K562 (cell line): ENCODE results near the gene HPSE2. TPM values are rescaled to one million over a fixed set of nuclear protein-coding genes. Genes with fewer than 3 reads are reported as not detected.

Source experiments
- ATAC-seq: fragments of 200-7000 bp; cut with Tn5 transposase; 3 replicates; pipeline ENCODE4 v1.9.1; 2020; ENCODE audit warnings: moderate library complexity
- BruUV-seq: library from RNA; stranded (reverse); fragments of 400-500 nt; replicated peaks from 2 replicates; lab custom pipeline; 2021; lab: Mats Ljungman, UMichigan
- CTCF ChIA-PET: fragments of 300-600 bp; formaldehyde crosslinking; extraction: SDS; loops from one replicate; lab custom pipeline; 2021; ENCODE audit warnings: low intra/inter-chr PET ratio; lab: Yijun Ruan, JAX
- POLR2A ChIA-PET: fragments of 300-600, 350-650 bp; sonication (Branson Sonifier 250); formaldehyde crosslinking; extraction: SDS; loops from one replicate; lab custom pipeline; 2021; ENCODE audit warnings: antibody characterized with exemption, inconsistent platforms; lab: Yijun Ruan, JAX
- DNase-seq, 4 experiments: peaks; one replicate each; pipeline versions ENCODE4 v3.0.0 to v3.0.0-alpha.2; 2011 to 2018; ENCODE audit warnings: low spot score in 3 of 4, mixed read lengths in 3 of 4; ENCODE audit errors: extremely low read depth in 1 of 4
- FAIRE-seq: peaks from 2 replicates; lab custom pipeline; 2011; peaks lifted over from hg19 to GRCh38; lab: Jason Lieb, UNC
- H2AFZ ChIP-seq: 2 replicates; pipeline ENCODE4 v1.6.0; 2011; ENCODE audit warnings: low read depth, low read length, control low read depth, inconsistent platforms
- H3K27ac ChIP-seq: fragments of 200-600 bp; 3 replicates; pipeline ENCODE4 v1.8.0; 2011; ENCODE audit warnings: low read depth, mild to moderate bottlenecking, control low read depth, inconsistent platforms, low read length, moderate library complexity, mixed read lengths; ENCODE audit errors: extremely low read depth
- H3K27me3 ChIP-seq, 2 experiments: fragments of 300-600 bp in 1 of 2; 2 replicates in 1 of 2; 3 replicates in 1 of 2; pipeline versions ENCODE4 v1.6.0 to v1.8.0; 2011; ENCODE audit warnings: inconsistent platforms in 2 of 2, low read length in 2 of 2, mild to moderate bottlenecking in 1 of 2, mixed read lengths in 1 of 2, moderate library complexity in 1 of 2; ENCODE audit not compliant: control insufficient read depth in 2 of 2, insufficient read depth in 2 of 2
- H3K36me3 ChIP-seq: fragments of 300-600 bp; 3 replicates; pipeline ENCODE4 v1.8.0; 2011; ENCODE audit warnings: mild to moderate bottlenecking, low read length, inconsistent platforms; ENCODE audit not compliant: control insufficient read depth, insufficient read depth
- H3K4me1 ChIP-seq, 2 experiments: fragments of 200-600 bp in 1 of 2; replicated peaks in 1 of 2; 2 replicates in 1 of 2; 3 replicates in 1 of 2; pipeline versions ENCODE4 v1.5.1 to v1.8.0; 2011; ENCODE audit warnings: inconsistent platforms in 2 of 2, low read length in 2 of 2, mild to moderate bottlenecking in 1 of 2, mixed read lengths in 1 of 2, moderate library complexity in 1 of 2; ENCODE audit not compliant: control insufficient read depth in 2 of 2, insufficient read depth in 2 of 2
- H3K4me2 ChIP-seq: 2 replicates; pipeline ENCODE4 v1.6.1; 2011; ENCODE audit warnings: low read length, control low read depth, inconsistent platforms, mixed read lengths; ENCODE audit not compliant: insufficient read depth
- H3K4me3 ChIP-seq: fragments of 200-600 bp; sonication (generic), shearing (Covaris generic); 2 replicates; pipeline ENCODE4 v1.5.1; 2016; ENCODE audit warnings: control low read depth, inconsistent platforms
- H3K79me2 ChIP-seq: fragments of 200-600 bp; 3 replicates; pipeline ENCODE4 v1.8.0; 2011; ENCODE audit warnings: low read length, inconsistent platforms; ENCODE audit not compliant: control insufficient read depth, insufficient read depth
- H3K9ac ChIP-seq, 2 experiments: 2 replicates each; pipeline versions ENCODE4 v1.6.0 to v1.6.1; 2011; ENCODE audit warnings: low read depth in 2 of 2, low read length in 2 of 2, control low read depth in 1 of 2, inconsistent platforms in 1 of 2, mild to moderate bottlenecking in 1 of 2, mixed read lengths in 1 of 2; ENCODE audit not compliant: insufficient read depth in 1 of 2
- H3K9me1 ChIP-seq: one replicate; pipeline ENCODE4 v1.6.0; 2011; ENCODE audit warnings: inconsistent platforms, mild to moderate bottlenecking, low read length, moderate library complexity; ENCODE audit not compliant: control insufficient read depth, insufficient read depth
- H3K9me3 ChIP-seq: replicated peaks from 2 replicates; pipeline ENCODE4 v1.5.1; 2011; ENCODE audit warnings: low read depth, low read length, inconsistent platforms; ENCODE audit not compliant: control insufficient read depth, insufficient read depth
- H4K20me1 ChIP-seq: replicated peaks from 2 replicates; pipeline ENCODE4 v1.6.1; 2011; ENCODE audit warnings: low read length, inconsistent platforms, mixed read lengths; ENCODE audit not compliant: control insufficient read depth, insufficient read depth
- ELK3 ChIP-seq: fragments of 450-650 bp; formaldehyde crosslinking; IDR thresholded peaks from 2 replicates; pipeline ENCODE4 v1.4.0; 2020; ENCODE audit warnings: mild to moderate bottlenecking
- HNRNPLL ChIP-seq: fragments of 200-400 bp; formaldehyde crosslinking; IDR thresholded peaks from 2 replicates; pipeline ENCODE4 v1.6.1; 2017; ENCODE audit warnings: low read length, low read depth, mild to moderate bottlenecking; ENCODE audit not compliant: poor library complexity, severe bottlenecking
- KHSRP ChIP-seq: fragments of 450-650 bp; IDR thresholded peaks from 2 replicates; pipeline ENCODE4 v1.6.1; 2017
- RBBP5 ChIP-seq: fragments of 200-600 bp; sonication (generic); IDR thresholded peaks from 2 replicates; pipeline ENCODE4 v1.6.1; 2012; ENCODE audit warnings: borderline replicate concordance, mild to moderate bottlenecking, low read length, control low read depth, inconsistent platforms; ENCODE audit not compliant: insufficient read depth, poor library complexity, severe bottlenecking
- TBL1XR1 ChIP-seq, 2 experiments: IDR thresholded peaks; 2 replicates each; pipeline ENCODE4 v1.6.1; 2012; ENCODE audit warnings: improper control_type of control experiment in 2 of 2, low read length in 2 of 2, mild to moderate bottlenecking in 1 of 2
- ZNF143 ChIP-seq: sonication (generic); formaldehyde crosslinking; IDR thresholded peaks from 2 replicates; pipeline ENCODE4 v1.9.0; 2022; ENCODE audit warnings: mild to moderate bottlenecking, missing genetic modification reagents
- whole genome bisulfite sequencing: fragments of 100-300 bp; shearing (Covaris generic); methylation state at CpG from one replicate; pipeline ENCODE4 v1.1.6; 2016; ENCODE audit warnings: low coverage, mixed read lengths; ENCODE audit not compliant: insufficient coverage; ENCODE audit errors: missing lambda C conversion rate; 5-methylcytosine and 5-hydroxymethylcytosine counted together
- in situ Hi-C: fragments of 300-500 bp; cut with MboI; formaldehyde crosslinking; loops from 4 replicates; pipeline ENCODE4 v1.15.0; 2018; ENCODE audit warnings: inconsistent platforms, mixed read lengths
- intact Hi-C: fragments of 100-400 bp; cut with micrococcal nuclease; formaldehyde crosslinking; loops from 2 replicates; pipeline ENCODE4 v1.14.2; 2022
- polyA plus RNA-seq, 8 experiments: library from polyadenylated mRNA; depleted of rRNA in 4 of 8; stranded (reverse) in 5 of 8; unstranded in 3 of 8; fragments of >200 nt; fragmentation: Nextera tagmentation in 2 of 8; fragmentation: Illumina TruSeq in 1 of 8; extraction: Ambion mirVana in 2 of 8; extraction: Trizol in 1 of 8; gene quantifications; 2 replicates each; pipeline versions ENCODE4 v1.2.1 to v1.2.3, GENCODE V29; 2011 to 2014; ENCODE audit warnings: inconsistent platforms in 1 of 8, missing spikeins in 1 of 8
- total RNA-seq, 7 experiments: library from RNA; depleted of rRNA in 6 of 7; stranded (reverse); fragments of >200 nt in 6 of 7; fragmentation: Illumina TruSeq in 2 of 7; extraction: Trizol in 2 of 7; gene quantifications; 2 replicates each; pipeline versions ENCODE4 v1.2.1 to v1.2.3, GENCODE V29; 2011 to 2021; ENCODE audit warnings: low replicate concordance in 1 of 7

The HPSE2 gene
- total and polyA plus RNA-seq, 9 of the 15 experiments (the other 6 are each of a cell fraction or from before 2014, with no cell fraction given), result 0.03 to 0.10 (median 0.04) TPM; not detected in 2

GRCh38 chr10:98915911-98916310, 319.7 kb downstream of the HPSE2 start:
- Histone ChIP-seq H3K4me1 (peaks cover 10 to 39% of the 10 kb centered on the region in 2 experiments; a peak in 4 of 5 replicates), H3K27me3 (no peaks in the 10 kb centered on the region), H3K27ac (no peak overlapping the region), H3K36me3 (no peaks in the 10 kb centered on the region; the same call in 2 of the 3 replicates), H3K4me3 (no peak overlapping the region), H2AFZ (0 out of 2 replicates have a peak overlapping the region, but pooled peaks have one; percentile 22), H3K9ac (no peak overlapping the region), H4K20me1 (no peaks in the 10 kb centered on the region), H3K9me3 (no peaks in the 10 kb centered on the region; the same call in 1 of the 2 replicates), H3K9me1 (no peaks in the 10 kb centered on the region), H3K79me2 (no peaks in the 10 kb centered on the region), H3K4me2 (no peak overlapping the region)
- no TSS peak for BruUV-seq
- ATAC-seq (no peak), DNase-seq (no peak), FAIRE-seq (no peak)
- TF ChIP-seq TBL1XR1 (IDR thresholded peaks at IDR 0.05; ENCODE audit: low read length in 2 of 2), result no peak
- no peak for TF ChIP-seq HNRNPLL
- no peak for TF ChIP-seq KHSRP
- TF ChIP-seq RBBP5, result no peak
- TF ChIP-seq ELK3, result no peak
- no peak for TF ChIP-seq ZNF143 (CRISPR knock-in tag)
- CTCF ChIA-PET, result no interaction called here
- intact Hi-C loops (loop anchor here (2.0 to 10.0 kb wide), 3 partner anchors 141 to 451 kb away; no protein-coding TSS in a partner anchor), in situ Hi-C loops (no loop called here)
- WGBS, result 17% methylated on average over 1 of the region's 1 CpG
- POLR2A ChIA-PET, result no interaction called here
